HG03066 (cell line): Measurements from ENCODE around the gene TTLL7.
A peak's percentile ranks its signal among the peaks of the same experiment; 100 is the strongest.

Experiments used
- ATAC-seq: cut with Tn5 transposase; IDR thresholded peaks from one replicate; pipeline ENCODE4 v1.9.1; 2021; ENCODE audit warnings: low read depth; ENCODE audit not compliant: unreplicated experiment

Gene TTLL7

DNA sequence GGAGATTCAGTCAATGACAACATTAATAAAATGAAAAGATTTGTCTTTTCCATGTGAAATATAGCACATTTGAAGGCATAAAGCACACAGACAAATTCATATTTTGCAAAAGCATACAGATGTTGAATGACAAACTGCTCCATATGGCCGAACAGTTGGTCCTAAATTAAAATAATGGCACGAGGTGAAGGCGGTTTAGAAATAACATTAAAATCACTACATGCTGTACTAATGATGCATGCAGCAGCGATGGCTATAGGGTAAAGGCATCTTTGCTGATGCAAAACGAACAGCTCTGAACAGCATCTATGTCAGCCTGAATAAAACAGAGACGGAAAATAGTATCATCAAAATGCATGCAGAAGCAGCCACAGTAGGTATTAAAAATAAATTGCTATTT, 102.6 kb downstream of the TTLL7 start:
- no peak for ATAC-seq

DNA sequence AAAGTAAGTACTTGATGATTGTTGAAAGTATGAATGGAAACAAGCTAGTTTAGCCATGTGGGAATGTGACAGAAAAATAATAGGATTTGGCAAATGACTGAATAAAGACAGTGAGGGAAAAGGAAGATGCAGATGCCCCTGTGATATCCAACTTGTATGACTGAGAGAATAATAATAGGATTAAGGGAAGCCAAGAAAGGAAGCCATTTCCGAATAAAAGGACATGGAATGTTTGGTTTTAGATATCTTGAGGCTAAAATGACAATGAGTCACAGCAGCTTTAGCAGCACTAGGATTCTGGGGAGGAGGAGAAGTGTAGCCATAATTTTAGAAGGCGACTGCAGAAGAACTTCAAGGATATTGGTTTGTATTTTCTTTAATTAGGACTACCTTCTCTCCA, 109.2 kb downstream of the TTLL7 start:
- ATAC-seq, result no peak

DNA sequence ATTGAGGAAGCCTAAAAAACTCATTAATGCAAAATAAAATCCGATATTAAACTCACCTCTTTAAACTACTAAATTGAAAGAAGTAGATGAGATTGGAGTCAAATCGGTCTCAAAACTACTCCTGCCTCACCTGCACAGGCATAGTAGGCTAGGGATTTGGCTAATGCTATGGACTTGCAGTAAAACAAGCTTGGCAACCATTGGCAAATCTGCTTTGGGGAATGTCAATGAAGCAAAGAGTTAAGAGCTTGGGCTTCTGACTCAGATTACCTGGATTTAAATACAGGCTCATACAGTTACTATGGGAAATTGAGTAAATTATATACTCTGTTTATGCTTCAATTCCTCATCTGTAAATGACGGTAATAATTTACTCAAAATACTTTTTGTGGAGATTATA, 111.4 kb downstream of the TTLL7 start:
- no peak for ATAC-seq

DNA sequence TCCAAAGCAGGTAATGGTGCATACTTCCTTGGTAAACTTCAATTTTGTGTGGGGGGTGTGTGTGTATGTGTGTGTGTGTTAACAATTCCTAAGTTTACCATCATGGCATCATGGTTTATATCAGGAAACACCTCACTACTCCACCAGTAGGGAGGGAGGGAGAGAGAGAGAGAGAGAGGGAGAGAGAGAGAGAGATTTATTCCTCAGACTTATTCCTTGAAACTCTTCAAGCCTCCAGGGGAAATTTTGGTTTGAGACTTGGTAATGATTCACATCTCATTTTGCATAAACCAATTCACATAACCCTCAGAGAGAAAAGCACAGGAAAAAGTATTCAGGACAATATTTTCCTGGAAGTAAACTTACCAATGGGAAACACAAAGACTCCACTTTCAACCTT, 115.0 kb downstream of the TTLL7 start:
- no peak for ATAC-seq

DNA sequence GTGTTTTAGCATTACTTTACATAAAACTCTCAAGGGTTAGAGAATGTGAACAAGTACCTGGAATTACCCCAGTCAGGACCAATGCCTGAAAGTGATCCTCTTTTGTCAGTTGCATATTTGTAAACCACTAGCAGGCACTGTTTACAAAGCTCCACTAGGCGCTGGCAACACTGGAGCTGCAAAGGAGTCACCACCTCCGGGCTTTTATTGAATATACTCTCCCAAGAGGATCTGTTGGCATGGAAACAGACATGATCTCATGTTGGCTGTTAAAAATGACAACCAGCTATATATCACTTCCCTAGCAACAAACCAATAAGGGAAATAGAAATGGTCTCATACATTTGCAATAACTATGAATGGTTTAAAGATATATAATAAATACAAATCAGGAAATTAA, 116.0 kb downstream of the TTLL7 start:
- ATAC-seq, result no peak

DNA sequence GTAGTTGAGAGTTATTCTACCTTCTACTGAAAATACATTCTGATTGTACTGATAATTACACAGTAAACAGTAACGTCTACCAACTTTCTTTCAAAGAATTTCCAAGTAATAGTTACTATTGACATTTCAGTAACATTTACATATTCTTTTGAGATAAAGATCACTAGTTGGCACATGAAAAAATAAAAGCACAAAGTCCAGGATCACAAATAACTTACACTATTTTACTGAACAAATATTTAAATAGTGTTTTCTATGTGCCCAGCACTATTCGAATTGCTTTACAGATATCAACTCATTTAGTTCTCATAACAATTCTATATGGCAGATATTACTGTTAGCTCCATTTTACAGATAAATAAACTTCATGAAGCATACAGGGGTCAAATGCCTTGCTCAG, 126.4 kb downstream of the TTLL7 start:
- ATAC-seq, result no peak

DNA sequence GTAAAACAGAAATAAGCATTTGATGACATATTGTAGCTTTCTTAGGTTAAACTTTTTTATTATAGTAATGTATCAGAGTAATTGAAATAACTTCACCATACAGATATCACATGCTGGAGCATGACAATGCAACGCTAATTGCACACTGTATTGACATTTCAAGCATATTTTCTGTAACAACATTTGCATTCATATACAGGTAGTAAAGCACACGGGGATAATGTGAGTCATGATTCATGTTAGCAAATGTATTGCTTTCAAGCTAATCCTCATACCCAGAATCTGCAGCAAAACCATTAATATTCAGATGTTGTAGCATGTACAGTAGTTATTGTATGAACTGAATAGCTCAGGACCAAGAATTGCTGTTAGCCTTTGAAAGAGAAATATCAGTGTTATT, 133.9 kb downstream of the TTLL7 start:
- ATAC-seq, result no peak

DNA sequence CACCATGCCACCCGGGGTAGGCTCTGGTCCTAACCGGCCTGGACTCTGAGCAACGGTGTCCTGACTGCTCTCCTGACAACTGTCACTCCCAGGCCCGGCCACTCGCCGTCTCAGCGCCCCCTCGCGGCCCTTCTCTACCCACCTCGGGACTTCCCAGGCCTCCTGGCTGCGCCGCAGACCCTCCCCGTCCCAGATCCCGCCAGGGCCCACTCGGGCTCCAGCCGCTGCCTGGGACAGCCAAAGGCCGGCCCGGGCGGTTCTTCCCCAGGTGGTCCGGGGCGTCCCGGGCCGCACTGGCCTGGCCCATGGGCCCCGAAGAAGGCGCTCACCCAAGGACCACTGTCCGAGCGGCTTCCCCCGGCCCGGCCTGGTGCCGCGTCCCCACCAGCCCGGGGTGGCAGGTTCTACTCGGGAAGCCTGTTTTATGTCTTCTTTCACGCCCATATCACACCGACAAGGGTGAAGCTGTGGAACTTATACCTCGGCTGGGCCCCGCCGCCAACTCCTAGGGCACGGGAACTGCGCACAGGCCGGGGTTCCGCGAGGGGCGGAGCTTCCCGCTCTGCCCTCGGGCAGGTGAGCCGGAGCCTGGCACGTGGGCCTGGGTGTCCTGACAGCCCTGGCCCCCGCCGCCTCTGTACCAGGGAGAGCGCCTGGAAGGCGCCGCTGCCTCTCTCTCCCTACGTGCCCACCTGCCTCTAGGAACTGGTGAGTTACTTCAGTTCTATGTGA, 138.3 kb downstream of the TTLL7 start:
- peak; percentile 91 for ATAC-seq

DNA sequence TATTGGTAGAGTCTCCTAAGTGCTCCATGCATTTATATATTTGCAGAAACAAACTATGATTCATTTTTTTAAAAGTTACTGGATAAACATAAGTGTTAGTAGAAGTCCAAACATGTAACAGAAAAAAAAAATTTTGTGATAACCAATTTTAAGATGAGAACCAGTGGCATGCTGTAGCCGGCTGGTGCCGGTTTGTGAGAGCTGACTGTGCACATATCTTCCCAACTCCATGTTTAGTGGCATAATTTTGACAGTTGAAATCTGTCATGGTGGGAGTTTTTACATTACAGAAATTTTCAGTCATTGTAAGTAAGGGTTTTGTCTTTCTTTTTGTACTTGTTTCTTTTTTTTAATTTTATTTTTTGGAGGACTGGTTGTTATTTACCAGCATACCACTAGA, 141.2 kb downstream of the TTLL7 start:
- ATAC-seq, result no peak

DNA sequence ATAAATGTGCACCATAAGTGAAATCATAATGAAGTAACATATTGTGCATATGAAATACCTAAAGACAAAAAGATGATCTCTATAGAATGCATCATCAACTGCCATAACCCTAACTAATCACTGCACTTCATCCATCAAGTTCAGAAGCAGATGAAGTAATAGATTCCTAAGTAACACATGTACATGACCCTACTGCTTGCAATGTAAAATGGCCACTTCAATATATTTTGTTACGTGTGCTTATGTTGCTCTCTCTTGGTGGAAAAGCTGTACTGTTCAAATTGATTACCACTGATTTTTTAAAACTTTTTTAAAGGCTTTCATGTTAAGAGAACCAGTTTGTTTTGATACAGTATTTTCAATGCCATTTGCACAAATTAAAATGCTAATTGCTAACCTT, 141.8 kb downstream of the TTLL7 start:
- ATAC-seq, result no peak

DNA sequence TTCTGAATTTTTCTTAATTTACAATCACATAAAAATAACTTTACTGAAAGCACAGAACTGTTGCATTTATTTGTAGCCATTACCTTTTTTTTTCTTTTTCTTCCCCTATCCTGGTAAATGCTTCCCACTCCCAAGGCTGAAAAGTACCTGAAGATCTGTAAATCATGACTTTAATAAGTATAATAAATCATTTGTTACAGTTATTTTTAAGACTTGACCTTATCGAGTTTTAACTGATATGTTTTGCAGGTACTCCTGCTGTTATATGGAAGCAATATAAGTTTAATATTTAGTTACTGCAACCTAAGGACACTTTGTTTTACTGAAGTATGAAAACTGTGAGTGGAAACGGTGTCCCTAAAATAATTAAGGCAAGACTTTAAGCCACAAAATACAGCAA, 142.6 kb downstream of the TTLL7 start:
- ATAC-seq, result no peak

DNA sequence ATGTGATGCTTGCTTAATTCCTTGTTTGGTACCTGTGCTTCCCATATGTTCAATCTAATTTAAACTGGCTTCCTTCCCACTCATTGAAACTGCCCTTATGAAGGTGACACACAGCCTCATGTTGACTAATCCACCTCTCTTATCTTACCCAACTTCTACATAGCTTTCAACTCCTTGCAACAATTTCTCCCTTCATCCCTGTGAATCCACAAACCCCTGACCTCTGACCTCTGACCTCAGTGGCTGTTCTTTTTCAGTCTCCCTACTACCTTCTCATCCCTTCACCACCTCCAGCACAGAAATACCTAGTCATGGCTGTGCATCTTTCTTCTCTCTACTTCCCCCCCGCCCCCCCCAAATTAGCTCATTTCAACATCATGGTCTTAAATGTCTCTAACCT, 144.5 kb downstream of the TTLL7 start:
- ATAC-seq, result no peak

DNA sequence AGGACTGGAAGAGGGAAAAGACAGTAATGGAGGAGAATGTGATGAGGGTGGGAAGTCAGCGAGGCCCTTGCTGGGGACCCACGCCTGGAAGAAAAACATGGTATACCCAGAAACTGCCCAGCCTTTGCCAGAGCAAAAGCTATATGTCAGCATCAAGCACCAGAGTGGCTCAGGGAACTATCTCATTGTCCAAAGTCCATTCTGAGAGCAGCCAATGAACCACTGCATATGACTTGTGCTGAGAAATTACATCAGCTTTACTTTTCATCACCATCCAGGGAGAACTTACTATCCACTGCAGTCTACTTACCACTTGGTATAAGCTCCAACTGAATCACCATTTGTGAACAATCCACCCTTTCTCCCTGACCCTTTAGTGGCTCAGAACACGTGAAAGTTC, 148.1 kb downstream of the TTLL7 start:
- no peak for ATAC-seq

DNA sequence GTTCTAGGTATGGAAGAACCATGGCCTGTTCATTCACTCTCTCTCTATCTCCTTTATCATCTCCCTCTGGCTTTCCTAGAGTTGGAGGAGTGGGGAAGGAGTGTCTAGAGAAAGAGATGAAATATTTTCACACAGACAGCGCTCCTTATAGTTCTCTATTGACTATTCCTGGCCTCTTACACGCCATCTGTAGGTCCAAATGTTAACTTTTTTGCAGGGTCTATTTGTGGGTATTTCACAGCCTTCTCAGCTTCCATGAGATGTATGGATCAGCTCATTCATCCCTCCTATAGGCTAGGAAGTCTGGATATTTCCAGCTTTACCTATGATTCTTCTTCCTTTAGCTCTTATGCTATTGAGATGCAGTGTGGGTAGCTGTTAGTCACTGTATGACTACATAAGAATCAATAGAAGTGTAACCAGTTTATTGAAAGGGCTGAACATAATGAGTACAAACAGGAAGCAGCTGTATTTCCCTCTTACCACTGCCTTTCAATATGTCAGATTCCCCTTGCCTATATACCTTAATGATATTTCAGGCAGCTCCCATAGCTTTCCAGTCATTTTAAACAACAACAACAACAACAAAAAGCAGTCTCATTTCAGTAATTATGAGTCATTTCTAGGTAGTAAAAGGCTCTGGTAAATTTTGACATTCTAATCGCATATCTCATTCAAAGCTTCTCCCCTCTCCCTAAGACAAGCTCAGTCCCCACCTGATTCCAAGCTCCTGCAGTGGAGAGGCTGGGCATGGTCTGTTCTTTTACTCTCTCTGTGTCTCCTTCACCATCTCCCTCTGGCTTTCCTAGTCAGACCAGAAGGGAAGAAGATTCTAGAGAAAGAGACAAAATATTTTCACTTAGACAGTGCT, 149.5 kb downstream of the TTLL7 start:
- peak; percentile 65 for ATAC-seq

DNA sequence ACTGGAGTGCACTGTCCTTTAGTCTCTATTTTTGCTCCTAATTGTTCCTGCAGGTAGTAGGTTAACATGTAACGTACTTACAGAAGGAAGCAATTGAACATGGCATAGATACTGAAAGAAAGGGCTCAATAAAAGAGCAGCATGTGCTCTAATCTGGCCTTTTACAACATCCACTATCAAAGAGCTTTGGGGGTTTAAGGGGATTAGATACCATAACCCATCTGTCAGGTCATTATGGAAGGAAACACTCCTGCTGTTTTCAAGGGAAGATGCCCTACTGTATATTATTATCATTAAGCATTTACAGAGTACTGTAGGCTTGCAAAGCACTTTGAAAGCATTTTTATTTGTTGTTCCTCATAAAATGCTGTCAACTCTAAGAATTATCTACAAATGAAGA, 152.8 kb downstream of the TTLL7 start:
- ATAC-seq, result no peak

DNA sequence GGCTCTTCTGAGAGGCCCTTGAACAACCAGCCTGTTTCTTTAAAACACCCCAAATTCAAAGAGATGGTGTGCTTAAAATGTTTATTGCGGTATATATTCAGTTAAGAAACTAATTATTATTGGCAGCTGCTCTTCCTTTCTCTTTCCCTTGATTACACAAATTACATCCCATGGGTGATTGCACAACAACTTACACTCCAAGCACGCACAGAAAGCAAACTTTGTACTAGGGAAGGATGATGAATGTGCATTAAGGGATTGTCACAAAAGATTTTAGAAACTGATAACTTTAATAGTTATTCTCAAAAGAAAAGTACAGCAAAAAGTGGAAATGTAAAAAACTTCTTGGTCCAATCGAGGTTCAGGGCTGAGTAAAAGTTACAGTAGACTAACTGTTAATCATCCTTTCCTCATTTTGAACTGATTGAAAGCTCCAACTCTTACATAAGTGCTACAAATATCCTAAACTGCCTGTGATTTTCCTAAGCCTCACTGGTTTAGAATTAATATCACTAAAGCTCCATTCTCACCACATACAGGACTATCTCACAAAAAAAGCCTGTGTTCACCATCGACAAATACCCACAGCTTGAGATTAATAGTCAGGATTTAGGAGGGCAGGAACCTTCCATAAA, 153.4 kb downstream of the TTLL7 start:
- ATAC-seq, result no peak

DNA sequence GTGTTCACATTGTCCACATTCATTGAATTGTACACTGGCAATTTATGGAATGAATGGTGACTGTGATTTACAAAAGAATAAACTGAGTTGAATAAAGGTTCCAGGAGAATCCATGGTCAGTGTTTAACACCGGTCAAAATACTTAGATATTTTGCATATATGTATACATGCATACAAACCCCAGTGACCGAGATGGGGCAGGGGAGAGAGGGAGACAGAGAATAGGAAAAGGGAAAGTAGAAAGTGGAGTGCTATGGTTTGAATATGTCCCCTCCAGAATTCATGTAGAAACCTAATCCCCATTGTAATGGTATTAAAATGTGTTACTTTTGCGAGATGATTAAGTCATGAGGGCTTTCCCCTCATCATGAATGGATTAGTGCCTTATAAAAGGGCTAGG, 154.4 kb downstream of the TTLL7 start:
- no peak for ATAC-seq

DNA sequence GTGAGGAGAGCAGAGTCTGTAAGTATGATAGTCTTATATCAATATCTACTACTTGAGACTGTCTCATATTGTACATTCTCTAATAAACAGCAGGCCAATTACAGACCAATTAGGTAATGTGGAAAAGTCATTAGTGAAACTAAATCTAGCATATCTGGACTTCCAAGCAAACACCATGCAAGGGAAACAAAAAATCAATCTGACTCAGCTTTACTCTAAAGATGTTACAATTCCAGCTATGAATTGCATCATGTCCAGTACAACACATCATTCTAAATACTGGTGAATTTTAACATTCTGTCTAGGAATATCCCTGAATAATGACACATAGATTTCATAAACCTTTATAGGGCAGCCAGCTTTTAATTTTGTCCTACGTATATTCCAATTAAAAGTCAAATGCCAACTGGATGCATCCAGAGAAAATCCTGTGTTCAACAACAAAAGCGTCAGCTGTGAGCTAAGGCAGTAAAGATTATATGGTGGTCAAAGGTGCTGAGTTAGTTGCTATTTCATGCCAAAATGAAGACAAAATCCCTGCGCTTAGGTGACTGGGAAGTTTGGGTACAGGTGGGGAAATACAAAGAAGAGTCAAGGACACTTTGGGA, 159.3 kb downstream of the TTLL7 start:
- no peak for ATAC-seq

DNA sequence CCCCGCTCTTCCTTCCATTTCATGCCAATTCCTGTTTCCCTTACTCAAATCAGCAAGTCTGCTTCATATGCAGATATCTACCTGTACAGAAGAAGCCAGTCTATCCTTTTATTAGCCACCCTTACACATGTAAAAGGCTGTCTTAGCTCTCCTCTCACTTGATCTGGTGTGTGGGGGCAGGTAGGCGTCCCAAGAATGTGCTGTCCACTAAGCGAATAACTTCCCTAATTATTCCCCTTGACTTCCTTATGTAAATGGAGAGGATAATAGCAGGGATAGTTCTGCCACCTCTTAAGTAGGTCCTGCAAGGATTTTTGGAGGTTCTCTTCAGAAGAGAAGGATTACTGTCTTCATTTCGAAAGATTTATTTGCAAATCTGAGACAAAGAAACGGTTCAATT, 160.4 kb downstream of the TTLL7 start:
- ATAC-seq, result no peak

DNA sequence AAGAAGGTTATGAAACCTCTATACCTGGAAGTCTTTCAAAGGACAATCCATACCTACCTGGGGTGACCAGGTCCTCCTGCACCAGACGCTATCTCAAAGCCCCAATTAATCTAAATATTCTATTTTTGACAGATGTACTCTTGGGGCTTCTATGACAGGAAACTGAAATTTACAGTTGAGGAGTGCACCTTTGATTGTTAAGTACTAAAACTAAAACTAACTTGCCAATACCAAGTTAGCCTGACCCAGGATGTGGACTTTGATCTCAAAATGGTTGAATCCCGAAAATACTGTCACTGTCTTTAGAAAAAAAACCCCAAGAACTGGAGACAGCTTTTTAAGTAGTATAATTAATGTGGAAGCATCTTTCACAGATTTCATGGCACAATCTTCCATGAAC, 162.4 kb downstream of the TTLL7 start:
- no peak for ATAC-seq

DNA sequence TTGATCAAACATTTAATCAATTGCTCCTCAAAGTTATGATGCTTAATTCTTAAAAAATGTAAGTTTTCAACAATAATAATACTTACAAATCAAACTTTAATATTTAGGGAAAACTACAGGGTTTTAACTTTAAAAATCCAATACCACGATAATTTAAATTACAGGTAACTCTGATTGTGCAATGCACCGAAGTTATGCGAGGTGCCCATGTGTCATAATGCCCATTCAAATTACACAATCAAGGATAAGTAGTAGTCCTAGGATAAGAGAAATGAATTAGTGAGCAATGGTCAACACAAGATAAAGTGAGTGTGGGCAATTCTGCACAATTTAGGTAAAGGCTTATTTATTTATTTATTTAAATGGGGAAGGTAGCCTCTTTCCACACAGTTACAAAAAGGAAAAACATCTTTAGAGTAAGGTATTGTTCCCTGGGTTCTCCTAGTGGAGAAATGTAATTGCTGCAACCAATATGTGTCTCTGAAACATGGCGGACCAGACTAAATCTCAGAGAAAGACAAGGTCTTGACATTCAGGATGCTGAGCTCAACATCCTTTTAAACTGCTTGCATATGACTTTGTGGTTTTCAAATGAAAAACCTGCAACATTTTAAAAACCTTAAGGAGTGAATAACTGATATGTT, 164.2 kb downstream of the TTLL7 start:
- ATAC-seq, result no peak
